ENCODE measurements around the gene LTC4S.
A peak's percentile ranks its signal among the peaks of the same experiment; 100 is the strongest.
"Not testable (repeated sequence)": the region's sequence is repeated elsewhere in the genome, so short reads cannot be mapped to it uniquely, and the experiment has no call there.

Gene LTC4S

DNA sequence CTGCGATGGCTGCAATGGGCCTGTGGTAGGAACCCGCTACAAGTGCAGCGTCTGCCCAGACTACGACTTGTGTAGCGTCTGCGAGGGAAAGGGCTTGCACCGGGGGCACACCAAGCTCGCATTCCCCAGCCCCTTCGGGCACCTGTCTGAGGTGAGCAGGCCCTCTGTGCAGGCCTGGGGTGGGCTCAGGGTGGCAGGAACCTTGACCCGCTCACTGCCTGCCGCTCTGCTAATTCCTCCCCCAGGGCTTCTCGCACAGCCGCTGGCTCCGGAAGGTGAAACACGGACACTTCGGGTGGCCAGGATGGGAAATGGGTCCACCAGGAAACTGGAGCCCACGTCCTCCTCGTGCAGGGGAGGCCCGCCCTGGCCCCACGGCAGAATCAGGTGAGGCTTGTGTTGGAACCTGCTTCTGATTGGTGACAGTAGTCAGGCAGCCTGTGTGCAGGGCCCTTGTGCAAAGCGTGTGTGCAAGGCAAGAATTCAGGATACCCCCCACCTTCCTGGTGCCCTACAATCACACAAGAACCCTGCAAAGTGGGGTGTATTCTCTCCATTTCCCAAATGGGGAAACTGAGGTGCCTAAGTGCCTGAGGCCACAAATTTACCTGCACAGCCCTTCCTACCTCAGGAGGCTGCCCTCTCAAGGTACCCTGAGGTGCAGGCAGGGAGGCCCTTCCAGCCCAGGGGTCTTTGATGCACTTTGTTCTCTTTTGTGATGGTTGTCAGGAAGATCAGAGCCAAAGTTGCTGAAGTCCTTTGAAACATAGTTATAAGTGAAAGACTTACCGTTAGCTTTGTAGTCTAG, 30.4 kb downstream of the LTC4S start:
- DNase-seq (ENCODE audit: low read depth in 2 of 2): no peak

DNA sequence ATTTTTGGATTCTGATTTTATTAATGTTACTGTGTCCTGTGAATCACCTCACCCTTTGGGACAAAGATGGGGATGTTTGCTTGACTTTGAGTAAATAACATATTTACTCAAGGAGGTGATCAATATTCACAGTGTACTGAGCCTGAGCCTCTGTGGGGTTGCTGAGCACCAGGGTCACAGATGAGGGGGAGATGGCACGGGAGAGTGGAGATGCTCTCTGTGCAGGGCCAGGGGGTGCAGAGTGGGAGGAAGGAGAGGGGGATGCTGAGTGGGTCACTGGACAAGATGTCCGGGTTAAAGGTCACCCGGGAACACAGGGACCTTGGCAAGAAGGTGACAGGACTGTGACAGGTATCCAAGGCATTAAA, 30.9 kb downstream of the LTC4S start:
- no peak for DNase-seq (ENCODE audit: low read depth in 2 of 2)

DNA sequence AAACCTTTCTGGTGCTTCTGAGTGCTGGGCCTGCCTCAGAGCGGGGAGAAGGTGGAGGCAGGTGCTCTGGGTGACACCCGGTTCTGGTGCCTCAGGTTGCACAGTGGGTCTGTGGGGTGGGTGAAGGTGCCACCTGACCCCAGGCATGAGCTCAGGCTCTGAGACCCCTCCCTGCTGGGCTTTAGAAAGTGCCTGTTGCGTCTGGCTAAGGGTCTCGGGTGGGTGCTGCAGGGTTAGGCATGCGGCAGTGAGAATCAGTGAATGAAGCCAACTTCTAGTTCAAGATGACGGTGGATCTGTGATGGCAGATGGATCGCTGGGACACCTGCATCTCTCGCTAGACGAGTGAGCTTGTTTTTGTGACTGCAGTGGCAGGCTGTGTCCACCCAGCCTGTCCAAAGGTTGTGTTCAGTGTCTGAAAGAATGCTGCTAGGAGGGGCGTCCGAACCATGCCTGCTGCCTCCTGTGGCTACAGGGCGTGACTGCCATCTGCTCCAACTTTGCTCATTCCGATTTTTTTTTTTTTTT, 31.9 kb downstream of the LTC4S start:
- DNase-seq (ENCODE audit: low read depth in 2 of 2): no peak

- peak in 1 of 2 experiments; percentile 53 for DNase-seq (ENCODE audit: low read depth in 2 of 2)
These were observed 33.9 kb downstream of the LTC4S start for GRCh38 chr5:179827680-179828079.

DNA sequence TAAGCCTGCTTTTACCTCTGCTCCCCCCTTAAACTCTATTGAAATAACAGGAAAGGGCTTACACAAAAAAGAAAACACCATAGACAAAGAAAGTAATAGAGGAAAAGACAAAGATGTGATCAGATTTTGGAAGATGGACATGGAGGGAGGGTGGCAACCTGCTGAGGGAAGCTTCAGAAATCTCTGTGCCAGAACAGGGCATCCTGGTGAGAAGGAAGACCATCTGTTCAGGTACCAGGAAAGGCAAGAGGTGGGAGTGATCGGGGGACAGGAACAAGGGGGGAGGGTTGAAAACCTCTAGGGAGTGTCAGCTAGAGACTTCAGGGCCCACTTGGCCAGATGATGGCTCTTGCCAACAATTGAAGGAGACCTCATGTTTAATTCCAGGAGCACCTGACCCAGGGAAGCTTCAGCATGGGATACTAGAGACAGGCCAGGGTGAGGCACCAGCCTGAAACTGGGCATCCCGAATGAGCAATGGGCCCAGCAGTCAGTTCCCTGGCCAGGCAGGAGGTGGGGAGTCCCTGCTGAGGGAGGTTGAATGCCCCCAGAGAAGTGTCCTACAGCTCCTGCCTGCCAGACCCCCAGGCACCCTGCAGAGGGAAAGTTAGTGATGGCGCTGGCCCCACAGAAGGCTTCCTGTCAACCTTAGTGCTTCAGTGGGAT, 35.1 kb downstream of the LTC4S start:
- no peak for DNase-seq (ENCODE audit: low read depth in 2 of 2)

DNA sequence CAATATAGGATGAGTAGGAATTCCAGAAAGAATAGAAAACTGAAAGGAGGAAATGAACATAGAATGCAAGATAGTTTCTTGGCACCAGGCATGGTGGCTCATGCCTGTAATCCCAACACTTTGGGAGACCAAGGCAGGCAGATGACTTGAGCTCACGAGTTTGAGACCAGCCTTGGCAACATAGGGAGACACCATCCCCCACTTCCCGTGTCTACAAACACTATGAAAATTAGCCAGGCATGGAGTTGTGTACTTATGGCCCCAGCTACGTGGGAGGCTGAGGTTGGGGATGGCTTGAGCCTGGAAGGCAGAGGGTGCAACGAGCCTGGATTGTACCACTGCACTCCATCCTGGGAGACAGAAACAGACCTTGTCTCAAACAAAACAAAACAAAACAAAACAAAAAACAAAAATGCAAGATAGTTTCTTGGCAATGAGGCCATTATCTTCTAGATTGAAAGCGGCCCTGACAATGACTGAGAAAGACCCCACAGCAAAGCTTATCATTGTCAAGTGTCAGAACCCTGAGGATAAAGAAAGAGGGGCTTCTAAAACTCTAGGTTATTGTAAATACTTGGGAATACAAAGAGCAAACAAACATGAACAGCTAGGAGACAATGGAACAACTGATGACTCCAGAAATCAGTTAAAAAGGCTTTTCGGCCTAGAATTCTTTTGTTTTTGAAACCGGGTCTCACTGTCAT, 36.1 kb downstream of the LTC4S start:
- DNase-seq (ENCODE audit: low read depth in 2 of 2): no peak

DNA sequence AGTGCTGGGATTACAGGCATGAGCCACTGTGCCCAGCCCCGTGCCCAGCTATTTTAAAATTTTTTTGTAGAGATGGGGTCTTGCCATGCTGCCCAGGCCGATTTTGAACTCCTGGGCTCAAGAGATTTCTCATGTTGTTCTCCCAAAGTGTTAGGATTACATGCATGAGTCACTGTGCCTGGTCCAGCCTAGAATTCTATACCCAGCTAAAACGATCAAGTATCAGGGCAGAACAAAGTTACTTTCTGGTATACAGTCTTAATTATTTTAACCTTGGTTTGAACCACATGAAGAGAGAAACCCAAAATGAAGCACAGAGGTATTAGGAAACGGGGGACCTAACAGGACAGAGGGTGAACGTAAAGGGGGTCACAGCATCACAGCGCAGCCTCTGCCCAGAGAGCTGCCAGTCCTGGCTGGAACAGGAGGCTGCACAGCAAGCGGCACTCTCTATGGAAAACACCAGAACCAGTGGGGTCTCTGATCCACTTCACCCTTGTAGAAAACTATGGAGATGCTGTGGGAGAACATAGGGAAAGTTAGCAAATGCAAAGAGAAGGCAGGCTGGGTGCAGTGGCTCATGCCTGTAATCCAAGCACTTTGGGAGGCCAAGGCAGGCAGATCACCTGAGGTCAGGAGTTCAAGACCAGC, 37.2 kb downstream of the LTC4S start:
- no peak for DNase-seq (ENCODE audit: low read depth in 2 of 2)

DNA sequence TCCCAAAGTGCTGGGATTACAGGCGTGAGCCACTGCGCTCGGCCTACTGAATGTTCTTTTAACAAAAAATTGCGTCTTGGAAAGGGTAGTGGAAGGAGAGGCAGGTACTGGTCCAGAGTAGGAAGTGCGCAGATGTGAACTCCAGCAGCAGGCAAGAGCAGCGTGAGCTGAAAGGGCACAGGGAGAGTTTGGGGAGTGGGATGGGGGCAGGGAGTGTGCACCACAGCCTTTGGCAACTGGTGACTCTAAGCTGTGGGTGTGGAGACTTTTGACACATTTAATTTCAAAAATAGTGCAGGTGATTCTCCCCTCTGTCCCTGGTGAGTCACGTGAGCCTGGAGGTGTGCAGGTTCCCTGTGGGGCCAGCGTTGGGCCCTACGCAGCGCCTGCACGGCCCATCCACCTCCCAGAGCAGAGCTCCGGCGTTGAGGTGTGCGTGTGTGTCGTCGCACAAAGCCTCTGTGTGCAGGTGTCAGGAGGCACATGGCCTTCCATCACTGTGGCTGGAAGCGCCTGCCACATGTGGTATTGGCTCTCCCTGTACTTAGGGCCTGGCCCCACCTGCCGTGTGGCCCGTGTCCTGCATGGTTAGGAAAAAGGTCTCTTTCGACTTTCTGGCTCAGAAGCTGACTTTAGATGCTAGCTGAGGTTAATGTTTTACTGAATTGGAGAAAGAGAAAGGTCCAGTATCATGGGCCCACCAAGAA, 38.4 kb downstream of the LTC4S start:
- no peak for DNase-seq (ENCODE audit: low read depth in 2 of 2)

GRCh38 chr5:179833056-179833708, 39.4 kb downstream of the LTC4S start:
- DNase-seq (ENCODE audit: low read depth in 2 of 2): no peak

- DNase-seq (ENCODE audit: low read depth in 2 of 2): no peak
These were observed 39.9 kb downstream of the LTC4S start for GRCh38 chr5:179833709-179834070.

GRCh38 chr5:179834120-179834519, 40.3 kb downstream of the LTC4S start:
- DNase-seq (ENCODE audit: low read depth in 2 of 2): no peak

DNA sequence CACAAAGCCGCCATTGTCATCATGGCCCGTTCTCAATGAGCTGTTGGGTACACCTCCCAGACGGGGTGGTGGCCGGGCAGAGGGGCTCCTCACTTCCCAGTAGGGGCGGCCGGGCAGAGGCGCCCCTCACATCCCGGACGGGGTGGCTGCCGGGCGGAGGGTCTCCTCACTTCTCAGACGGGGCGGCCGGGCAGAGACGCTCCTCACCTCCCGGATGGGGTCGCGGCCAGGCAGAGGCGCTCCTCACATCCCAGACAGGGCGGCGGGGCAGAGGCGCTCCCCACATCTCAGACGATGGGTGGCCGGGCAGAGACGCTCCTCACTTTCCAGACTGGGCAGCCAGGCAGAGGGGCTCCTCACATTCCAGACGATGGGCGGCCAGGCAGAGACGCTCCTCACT, 41.1 kb downstream of the LTC4S start:
- DNase-seq (ENCODE audit: low read depth in 2 of 2): not testable (repeated sequence)

- peak in 1 of 2 experiments; percentile 39 for DNase-seq (ENCODE audit: low read depth in 2 of 2)
These were observed 42.6 kb downstream of the LTC4S start for GRCh38 chr5:179836225-179837019.

- no peak for DNase-seq (ENCODE audit: low read depth in 2 of 2)
These were observed 43.6 kb downstream of the LTC4S start for GRCh38 chr5:179837076-179838011.

- no peak for DNase-seq (ENCODE audit: low read depth in 2 of 2)
These were observed 45.8 kb downstream of the LTC4S start for GRCh38 chr5:179839328-179840256.

- no peak for DNase-seq (ENCODE audit: low read depth in 2 of 2)
These were observed 46.5 kb downstream of the LTC4S start for GRCh38 chr5:179840321-179840720.

DNA sequence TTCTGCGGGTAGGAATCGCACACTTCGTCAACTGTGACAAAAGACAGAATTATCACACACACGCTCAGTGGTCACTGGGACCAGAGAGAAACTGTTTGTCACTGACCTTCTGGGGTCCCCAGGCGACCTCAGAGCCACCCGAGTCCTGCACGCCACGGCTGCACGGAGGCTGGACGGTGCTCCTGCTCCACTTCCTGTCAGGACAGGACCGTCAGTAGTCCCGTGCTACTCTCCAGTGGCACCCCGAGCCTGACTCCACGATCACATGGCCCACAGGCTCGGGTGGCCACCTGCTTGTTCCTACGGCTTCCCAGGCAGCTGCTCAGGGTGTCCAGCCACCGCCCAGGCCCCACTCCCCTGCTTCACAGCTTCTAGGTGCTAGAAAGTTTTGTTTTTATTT, 47.0 kb downstream of the LTC4S start:
- DNase-seq (ENCODE audit: low read depth in 2 of 2): no peak

DNA sequence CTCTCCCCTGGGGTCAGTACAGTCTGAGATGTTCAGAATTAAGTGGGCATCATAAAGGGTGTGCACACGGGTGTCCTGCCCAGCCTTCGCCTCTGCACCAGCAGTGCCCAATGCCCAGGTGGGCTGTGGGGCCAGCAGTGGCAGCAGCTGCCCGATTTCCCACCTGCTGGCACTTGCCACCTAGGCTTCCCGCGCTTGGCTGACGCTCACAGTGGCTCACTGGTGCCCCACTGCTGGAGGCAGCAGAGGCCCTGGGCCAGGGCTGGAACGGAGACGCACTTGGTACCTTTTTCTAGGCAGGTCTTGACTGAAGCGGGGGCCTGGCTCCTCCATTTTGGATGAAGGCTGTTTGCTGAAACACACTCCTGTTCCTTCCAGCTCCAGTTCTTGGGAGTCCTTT, 47.8 kb downstream of the LTC4S start:
- DNase-seq (ENCODE audit: low read depth in 2 of 2): no peak

Data from stimulated activated CD4-positive, alpha-beta T cell treated with anti-CD3 and anti-CD28 coated beads, Interleukin-12 subunit alpha, Interleukin-12 subunit beta, amount 100 ng/mL, for 24 hours (primary cell).